GM10847 (cell line): ENCODE data around the gene RMND1.

Source experiments
- POLR2A ChIP-seq: IDR thresholded peaks from 2 replicates; pipeline ENCODE4 v1.6.1; 2011; ENCODE audit not compliant: insufficient read length; ENCODE audit errors: extremely low read depth

The RMND1 gene

GRCh38 chr6:151451950-151452749, at the start of gene RMND1:
Gene RMND1, minus strand, starts transcription at chr6:151452126. Its CDS starts 6,315 bp downstream, at chr6:151445811.
- peak; percentile 38 for TF ChIP-seq POLR2A

- TF ChIP-seq POLR2A, result no peak
Observed at GRCh38 chr6:151499551-151499950, 47.6 kb upstream of the RMND1 start.

- TF ChIP-seq POLR2A, result no peak
Observed at GRCh38 chr6:151498327-151498726, 46.4 kb upstream of the RMND1 start.

- no peak for TF ChIP-seq POLR2A
Observed at GRCh38 chr6:151497905-151498304, 46.0 kb upstream of the RMND1 start.

- no peak for TF ChIP-seq POLR2A
Observed at GRCh38 chr6:151495380-151495779, 43.5 kb upstream of the RMND1 start.

- no peak for TF ChIP-seq POLR2A
Observed at GRCh38 chr6:151494936-151495320, 43.0 kb upstream of the RMND1 start.

GRCh38 chr6:151494235-151494935, 42.5 kb upstream of the RMND1 start:
- no peak for TF ChIP-seq POLR2A

- no peak for TF ChIP-seq POLR2A
Observed at GRCh38 chr6:151493804-151494234, 41.9 kb upstream of the RMND1 start, which contains the start of gene CCDC170. Gene CCDC170, plus strand, starts transcription at chr6:151494017. Its CDS starts 112 bp downstream, at chr6:151494129.

GRCh38 chr6:151493161-151493803, 41.4 kb upstream of the RMND1 start:
- no peak for TF ChIP-seq POLR2A

GRCh38 chr6:151490996-151491395, 39.1 kb upstream of the RMND1 start:
- no peak for TF ChIP-seq POLR2A

- TF ChIP-seq POLR2A, result no peak
Observed at GRCh38 chr6:151488226-151488625, 36.3 kb upstream of the RMND1 start.

- TF ChIP-seq POLR2A, result no peak
Observed at GRCh38 chr6:151483994-151484393, 32.1 kb upstream of the RMND1 start.

GRCh38 chr6:151482290-151482689, 30.4 kb upstream of the RMND1 start:
- no peak for TF ChIP-seq POLR2A

- no peak for TF ChIP-seq POLR2A
Observed at GRCh38 chr6:151481786-151482185, 29.9 kb upstream of the RMND1 start.

- no peak for TF ChIP-seq POLR2A
Observed at GRCh38 chr6:151478670-151479069, 26.7 kb upstream of the RMND1 start.

- TF ChIP-seq POLR2A, result no peak
Observed at GRCh38 chr6:151477726-151478125, 25.8 kb upstream of the RMND1 start.
